Renal cortex interstitium (tissue), 11 donors: Measurements from ENCODE around the gene FOXP1. TPM values are rescaled to one million over a fixed set of nuclear protein-coding genes. Genes with fewer than 3 reads are reported as not detected.

Experiments used
- DNase-seq, 11 donors: peaks; one replicate each; pipeline ENCODE4 v3.0.0-alpha.2; 2013; ENCODE audit warnings: low read depth in 9 of 11, low spot score in 4 of 11; ENCODE audit errors: extremely low read depth in 1 of 11
- polyA plus RNA-seq, 3 donors: library from polyadenylated mRNA; unstranded; fragments of 120-200 nt; gene quantifications; one replicate each; pipeline ENCODE4 v1.2.1, GENCODE V29; 2013; ENCODE audit not compliant: insufficient read length in 3 of 3

Gene FOXP1
- polyA plus RNA-seq, 3 donors, result 36.8 to 51.7 (median 40.1) TPM

DNA sequence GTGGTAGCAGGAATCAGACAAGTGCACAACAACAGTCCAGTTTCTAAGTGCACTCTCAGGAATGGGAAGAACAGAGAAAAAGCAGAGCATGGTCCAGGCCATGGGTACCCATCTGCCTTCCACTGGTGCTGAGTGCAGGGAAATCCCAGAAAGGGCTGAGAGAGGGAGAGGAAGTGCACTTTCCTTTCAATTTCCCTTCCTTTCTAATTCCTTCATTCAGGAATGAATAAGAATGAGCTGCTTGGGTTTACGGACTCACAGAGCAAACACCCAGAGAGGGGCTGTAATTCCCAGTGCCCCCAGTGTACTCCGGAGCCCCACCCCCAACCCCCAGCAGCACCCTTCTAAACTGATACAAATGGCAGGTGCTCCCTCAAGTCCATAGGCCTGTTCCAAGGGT, 300.6 kb downstream of the FOXP1 start:
- no peak for DNase-seq

DNA sequence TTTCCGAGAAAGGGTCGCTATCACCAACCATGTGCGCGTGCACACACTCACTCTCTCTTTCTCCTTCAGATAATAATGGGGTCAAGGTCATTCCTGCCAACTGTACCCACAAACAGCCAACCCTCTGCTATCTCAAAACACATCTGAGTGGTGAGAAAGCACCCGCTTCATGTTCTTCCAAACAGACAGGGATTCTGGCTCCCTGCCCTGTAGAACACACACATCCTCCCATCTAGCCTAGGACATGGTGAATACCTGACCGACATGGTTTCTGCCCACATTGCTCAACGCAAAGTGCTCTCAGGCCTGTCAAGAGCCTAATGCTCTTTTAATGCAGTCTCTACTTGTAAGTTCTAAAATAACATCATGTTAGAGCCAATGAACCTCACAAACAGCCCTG, 302.2 kb downstream of the FOXP1 start:
- no peak for DNase-seq

DNA sequence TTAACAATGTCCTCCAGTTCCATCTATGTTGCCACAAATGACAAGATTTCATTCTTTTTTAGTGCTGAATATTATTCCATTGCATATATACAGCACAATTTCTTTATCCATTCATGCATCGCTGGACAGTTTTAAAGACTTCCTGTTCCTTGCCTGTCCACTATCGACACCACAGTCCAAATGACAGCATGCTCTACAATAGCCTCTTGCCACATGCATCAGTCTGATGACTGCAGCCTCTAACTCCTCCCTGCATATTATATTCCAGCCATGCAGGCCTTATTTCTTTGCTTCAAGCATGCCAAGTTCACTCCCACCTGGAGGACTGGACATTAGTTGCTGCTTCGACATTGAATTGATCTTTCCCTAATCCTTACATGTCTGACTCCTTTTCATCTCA, 306.2 kb downstream of the FOXP1 start:
- no peak for DNase-seq

DNA sequence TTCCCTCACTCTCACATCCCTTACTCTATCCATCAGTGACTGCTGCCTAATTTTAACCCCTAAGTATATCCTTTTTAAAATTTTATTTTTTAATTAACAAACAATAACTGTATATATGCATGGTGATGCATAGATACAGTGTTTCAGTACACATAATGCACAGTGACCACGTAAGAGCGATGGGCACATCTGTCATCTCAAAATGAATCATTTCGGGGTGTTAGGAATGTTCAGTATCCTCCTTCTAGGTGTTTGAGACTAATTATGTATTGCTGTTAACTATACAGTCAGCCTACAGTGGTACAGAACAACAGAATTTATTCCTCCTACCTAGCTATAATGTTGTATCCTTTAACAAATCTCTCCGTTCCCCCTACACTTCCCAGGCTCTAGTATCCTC, 307.0 kb downstream of the FOXP1 start:
- no peak for DNase-seq

DNA sequence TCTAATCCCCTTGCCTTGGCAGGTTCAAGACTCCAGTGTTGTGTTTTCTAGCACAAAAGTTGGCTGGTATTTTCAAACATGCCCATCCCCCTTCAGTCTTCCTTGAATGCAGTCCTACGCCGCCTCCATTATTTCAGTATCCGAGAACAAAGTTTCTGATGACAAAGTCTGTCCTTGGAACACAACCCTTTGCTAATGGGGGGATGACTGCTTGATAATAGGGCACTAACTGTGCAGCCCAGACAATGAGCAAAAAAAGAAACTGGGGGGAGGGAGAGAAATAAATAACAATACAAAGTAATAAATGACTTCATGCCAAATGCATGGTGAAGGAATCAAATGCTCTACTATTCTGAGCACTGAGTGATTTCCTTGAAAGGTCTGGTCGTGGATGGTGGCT, 310.1 kb downstream of the FOXP1 start:
- DNase-seq, result no peak

DNA sequence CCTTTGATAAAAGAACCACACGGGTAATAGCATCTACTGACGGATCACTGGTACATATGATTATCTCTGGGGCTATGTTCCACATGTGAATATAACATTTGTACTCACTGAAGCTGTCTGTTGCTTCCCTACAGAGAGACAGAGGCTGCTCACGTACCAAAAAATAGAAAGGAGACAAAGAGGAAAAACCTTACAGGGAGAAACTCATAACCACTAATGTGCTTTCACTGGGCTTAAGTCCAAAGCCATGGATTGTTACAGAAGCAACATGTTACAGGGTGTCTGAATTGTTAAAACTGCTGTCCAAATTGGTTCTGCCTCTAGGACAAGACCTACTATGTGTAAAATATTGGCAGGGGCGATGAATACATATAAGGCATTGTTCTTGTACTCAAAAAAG, 311.9 kb downstream of the FOXP1 start:
- no peak for DNase-seq

DNA sequence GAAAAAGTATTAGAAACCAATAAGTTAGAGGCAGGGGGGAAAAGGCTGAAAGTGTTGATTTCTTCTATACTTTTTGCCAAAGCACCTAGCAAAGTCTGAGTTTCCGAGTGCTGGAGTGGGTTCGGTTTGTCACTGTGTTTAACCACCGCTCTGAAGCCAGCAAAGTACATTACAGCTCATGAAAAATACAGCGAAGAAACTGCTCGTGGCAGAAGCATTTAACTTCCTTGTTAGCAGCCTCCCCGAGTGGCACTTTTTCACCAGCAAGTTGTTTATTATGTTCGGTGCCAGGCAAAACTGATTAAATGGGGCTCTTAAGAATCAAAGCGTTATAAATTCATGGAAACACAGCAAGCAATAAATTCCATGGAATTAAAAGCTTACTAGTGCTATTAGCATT, 313.6 kb downstream of the FOXP1 start:
- DNase-seq, result no peak

DNA sequence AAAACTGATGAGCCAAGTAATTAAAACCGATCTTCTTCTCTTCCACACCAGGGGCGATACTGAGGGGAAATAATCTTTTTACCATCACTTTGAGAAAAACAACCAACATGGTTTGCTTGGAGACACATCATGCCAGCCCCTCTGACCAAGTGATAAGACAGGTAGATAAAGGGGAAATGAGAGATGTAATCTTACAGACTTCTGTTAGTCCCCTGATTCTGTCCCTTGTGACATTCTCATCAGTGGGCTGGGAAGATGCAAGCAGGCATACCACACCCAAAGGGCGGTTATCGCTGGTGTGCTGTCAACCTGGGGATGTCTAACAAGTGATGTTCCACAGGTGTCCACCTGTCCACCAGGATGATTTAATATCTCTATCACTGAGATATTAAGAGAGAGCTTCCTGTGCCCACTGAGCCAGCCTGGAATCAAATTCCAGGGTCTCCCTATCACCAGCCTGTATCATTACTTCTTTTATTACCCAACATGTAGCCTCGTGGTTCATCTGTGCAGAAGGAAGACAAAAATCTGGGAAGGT, 315.0 kb downstream of the FOXP1 start:
- DNase-seq, result no peak

DNA sequence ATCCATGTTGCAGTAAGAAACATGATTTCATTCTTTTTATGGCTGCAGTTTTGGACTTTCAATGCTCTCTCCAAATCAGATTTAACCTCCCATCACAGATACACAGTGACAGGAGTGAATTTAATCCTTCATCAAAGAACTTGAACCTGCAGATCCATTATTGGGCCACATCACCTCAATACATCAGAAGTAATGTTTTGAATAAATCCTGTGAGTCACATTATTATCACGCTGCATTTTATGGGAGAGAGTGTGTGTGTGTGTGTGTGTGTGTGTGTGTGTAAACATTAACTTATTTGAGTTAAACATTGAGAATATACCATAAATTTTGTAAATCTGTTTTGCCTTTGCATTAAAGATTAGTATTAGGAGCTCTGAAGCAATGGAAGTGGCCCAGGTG, 316.7 kb downstream of the FOXP1 start:
- no peak for DNase-seq

DNA sequence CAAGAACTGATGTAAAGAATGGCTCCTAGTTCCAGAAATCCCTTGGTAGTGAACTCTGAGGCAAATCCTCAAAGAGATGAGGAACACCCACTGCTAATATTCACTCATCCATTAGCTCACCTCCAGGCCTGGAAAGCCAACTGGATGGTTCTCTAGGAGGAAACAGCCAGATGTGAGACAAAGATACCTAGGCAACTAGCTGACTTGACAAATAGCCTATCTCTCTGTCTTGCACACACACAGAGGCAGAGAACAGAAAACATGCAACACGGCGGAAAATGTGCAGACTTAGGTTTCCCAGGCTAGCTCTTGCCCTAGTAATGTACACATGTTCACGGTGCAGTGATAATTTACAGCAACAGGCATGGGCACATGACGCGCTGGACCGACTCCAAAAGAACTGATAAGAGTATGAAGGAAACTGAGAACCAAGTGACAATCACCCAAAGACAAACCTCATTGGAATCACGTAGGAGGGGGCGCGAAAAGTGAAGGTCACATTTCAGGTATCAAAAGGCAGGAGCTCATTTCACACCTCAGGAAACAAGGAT, 318.1 kb downstream of the FOXP1 start:
- DNase-seq, result no peak

DNA sequence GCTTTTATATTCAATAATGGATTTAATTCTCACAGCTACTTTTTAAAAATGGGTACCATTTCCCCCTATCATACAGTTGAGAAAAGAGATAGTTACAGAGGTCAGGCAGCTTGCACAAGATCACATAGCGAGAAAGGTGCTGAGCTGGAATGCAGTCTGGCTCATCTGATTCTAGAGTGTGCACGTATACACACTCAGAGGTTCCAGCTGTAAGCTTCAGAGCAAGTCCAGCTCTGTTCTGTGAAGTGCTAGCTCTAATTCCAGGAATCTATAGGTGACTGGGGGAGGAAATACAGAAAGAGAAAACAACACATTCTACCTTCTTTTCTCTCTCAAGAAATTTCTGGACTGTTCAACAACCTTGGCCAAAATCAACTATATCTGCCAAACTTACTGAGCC, 318.7 kb downstream of the FOXP1 start:
- no peak for DNase-seq

DNA sequence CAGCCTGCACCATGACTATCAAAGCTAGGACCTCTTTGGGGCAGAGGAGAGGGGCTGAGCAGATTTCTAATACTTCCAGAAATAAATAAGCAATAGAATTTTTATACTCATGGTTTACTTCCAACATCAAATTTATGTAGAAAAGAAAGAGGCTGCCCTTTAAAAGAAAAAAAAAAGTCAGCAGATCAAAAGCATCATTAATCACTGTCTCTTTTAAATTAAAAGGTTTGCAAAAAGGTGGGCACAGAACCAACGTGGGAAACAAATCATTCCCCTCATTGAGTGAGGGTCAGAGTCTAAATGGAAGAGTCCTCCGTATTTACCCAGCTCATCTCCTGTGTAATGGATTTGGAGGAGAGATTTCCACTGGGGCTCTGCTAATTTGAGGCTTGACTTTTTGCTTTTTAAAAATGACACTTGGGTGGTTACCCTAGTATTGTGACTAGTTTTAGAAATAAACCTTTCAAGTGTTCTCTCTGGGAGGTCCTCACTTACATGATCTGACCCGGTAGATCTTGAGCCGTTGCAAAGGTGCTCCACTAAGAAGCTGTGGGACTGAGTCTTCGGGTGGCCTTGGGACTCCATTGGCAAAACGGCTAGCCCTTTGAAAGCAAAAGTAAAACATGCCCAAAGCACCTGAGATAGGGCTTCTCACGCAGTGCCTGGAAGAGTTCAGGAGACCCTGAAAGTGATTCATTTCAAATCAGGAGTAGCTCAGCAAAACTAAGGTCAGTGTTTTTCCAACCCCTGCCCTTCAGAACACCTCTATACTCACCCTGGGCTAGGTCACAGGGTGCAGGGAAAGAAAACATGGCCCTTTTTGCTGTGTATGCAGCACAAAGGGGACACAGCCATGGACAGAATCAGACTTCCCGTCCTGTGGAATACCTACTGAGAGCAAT, 320.9 kb downstream of the FOXP1 start:
- DNase-seq, result no peak

DNA sequence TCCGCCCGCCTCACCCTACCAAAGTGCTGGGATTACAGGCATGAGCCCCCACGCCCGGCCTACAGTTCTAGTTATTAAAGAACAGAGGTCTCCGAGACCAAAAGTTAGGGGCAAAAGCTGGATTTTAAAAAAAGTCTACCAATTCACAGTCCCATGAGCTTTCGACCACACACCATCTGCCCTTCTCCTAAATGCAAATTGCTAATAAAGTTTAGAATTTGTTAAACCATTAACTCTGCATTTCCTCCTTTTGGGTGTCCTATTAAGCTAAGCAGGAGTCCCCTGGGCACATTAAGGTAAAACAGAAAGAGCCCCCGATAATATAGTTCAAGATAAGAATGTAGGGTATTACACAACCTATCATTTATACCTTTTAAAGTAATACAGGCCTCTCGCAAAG, 322.7 kb downstream of the FOXP1 start:
- no peak for DNase-seq

DNA sequence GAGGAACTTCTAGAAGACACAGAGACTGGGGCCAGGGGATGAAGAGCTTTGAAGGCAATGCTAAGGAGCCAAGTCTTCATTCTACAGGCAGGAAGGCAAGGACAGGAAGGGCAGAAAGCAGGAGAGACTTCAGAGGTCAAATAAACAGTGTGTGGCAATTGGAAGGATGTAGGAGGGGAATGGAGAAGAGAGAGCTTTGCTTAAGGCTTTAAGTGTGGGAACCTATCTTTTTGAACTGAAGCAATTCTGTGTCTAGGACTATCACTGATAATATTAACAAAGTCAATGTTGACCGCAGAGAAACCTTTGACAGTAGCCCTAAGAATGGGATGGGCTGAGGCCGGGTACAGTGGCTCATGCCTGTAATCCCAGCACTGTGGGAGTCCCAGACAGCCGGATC, 325.0 kb downstream of the FOXP1 start:
- DNase-seq, result no peak

DNA sequence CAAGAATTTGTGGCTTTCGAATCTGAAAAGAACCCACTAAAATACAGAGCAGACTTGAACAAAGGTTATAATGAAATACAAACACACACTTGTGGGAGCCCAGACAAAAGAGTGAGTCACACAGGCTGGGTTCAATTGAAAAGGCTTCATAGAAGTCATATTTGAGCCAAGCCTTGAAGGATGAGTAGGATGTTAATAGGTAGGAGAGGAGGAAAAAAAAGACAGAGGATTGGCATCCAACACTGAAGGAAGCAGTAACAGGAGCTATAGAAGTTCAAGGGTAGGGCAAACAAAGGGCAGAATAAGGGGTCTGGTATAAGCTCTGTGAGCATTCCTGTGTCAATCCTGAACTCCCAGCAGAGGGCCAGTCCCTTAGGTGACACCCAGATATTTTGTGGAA, 325.4 kb downstream of the FOXP1 start:
- DNase-seq, result no peak

DNA sequence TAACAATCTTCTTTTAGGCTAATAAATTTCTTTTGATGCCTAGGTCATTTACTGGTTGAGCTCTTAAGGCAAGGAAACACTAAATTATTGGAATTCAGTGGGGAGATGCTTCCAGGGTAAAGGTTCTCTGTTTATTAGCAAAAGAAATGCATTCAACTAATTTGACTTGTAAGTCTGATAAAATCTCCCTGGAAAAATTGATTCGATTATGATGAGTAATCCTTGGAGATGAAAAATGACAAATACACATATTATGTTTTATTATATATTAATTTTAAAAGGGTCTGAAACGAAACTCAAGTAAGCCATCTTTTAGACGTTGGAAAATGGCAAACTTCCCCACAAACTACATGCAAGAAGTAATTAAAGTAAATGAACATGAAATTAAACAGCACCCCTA, 328.0 kb downstream of the FOXP1 start:
- DNase-seq, result no peak

DNA sequence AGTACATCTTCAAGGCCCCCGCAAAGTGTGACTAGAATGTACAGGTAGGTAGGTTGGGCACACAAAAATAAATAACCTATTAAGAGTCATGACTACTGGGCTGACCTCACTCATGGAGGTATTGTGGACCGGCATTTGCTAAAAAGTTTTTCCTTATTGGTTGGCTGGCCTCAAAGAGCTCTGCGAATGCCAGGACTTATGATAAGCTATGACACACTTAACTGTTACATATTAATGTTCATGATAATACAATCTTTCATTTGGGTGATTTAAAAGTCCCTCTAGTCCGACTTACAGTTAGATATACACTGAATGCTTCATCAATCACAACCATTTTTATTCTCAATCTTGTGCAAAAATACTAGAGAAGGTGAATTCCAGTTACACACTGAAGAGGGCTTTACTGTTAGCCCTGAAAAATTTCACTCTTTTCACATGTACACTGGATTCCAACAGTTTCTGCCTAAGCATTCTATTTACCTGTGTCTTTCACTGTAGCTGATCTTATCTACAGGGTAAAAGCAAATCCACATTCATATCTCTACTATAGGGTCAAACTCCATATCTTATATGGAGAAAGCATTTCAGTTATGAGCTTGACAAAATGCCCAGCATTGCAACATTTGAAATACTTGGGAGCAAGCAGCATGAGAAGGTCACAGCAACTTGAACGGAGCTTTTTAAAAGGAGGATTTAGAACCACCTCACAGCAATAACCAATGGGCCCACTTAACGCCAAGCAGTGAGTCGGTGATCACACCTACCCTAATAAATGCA, 329.1 kb downstream of the FOXP1 start:
- no peak for DNase-seq

DNA sequence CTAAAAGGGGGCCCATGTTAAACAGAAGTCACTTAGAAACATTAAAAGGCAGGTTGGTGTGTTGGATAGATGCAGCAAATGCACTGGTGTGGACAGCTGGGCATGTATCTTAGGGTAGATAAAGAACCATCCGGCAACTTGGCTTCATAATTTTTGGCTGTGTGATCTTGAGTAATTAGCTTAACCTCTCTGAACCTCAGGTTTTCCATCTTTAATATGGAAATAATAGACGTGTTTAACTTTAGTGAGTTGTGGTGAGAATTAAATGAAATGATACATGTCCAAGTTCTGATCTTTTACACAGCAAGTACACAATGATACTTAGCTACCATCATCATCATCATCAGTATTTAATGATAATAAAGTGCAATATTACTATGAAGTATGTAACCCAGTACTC, 330.4 kb downstream of the FOXP1 start:
- no peak for DNase-seq

DNA sequence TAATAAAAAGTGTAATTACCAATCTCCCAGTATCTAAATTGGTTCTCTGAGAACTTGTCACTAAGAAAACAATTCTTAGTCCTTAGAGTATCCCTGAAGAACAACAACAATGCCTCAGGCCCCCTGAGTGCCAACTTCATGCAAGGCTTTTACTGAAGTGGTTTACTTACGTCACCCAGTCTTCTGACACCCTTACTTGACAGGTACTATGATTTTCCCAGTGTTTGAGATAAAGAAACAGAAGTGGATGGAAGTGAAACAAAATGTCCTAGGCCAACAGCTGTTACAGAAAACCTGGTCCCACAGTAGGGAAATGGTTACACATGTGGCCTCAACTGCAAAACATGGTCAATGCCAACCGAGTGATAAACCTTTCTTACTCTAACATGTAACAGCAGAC, 331.1 kb downstream of the FOXP1 start:
- DNase-seq, result no peak

DNA sequence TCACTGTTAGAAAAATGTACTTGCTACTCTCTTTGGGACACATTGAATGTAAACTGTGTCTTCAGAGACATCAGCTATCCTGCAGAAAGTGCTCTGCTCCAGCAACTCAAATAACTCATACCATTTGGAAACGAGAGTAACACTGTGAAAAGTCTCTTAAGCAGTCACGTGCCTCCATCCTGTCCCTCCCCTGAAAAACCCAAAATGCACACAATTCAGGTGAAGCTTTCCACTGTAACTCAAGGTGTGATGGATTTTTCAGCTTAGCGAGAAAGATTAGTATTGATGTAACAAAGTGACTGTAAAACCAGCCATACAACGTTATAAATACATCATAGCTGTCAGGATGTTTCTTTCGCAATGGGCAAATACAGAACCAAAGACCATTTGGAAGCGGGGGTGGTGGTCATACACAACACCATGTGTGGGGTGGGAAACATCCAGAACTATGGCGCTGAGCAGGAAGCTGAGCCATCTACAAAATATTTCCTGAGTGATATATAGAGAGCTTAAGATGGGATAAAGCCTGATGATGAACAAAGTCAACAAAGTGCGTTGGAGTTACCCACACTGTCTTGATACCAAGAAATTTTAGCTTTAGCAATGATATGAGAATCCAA, 332.3 kb downstream of the FOXP1 start:
- DNase-seq, result no peak
